ENCODE data around the gene TOLLIP. TPM values are rescaled to one million over a fixed set of nuclear protein-coding genes. Genes with fewer than 3 reads are reported as not detected.

TOLLIP gene
- total RNA-seq, 4 donors from 2014 or later: 49.8 to 91.7 (median 85.0) TPM

GRCh38 chr11:1283906-1284305 is 25.5 kb downstream of the TOLLIP start:
- H3K4me3 ChIP-seq: no peak overlapping the region
- DNase-seq: no peak
- intact Hi-C loops (cut with DNase I; ENCODE audit: low total_unique reads) (no loop called here), in situ Hi-C loops (cut with MboI; ENCODE audit: low sequenced_read_pairs in 4 of 4) (no loop called here)
- TF ChIP-seq POLR2A (IDR thresholded peaks at IDR 0.05): no peak
- TF ChIP-seq CTCF (IDR thresholded peaks at IDR 0.05 in 4 of 5, conservative IDR thresholded peaks at IDR 0.05 in 1 of 5): no peak
- H3K9me3 ChIP-seq: no peaks in the 10 kb centered on the region
- H3K4me1 ChIP-seq: no peaks in the 10 kb centered on the region
- H3K27ac ChIP-seq: no peak overlapping the region
- H3K36me3 ChIP-seq: peaks cover 0 to 63% of the 10 kb centered on the region in 2 donors
- ATAC-seq: no peak
- H3K27me3 ChIP-seq: no peaks in the 10 kb centered on the region

DNA sequence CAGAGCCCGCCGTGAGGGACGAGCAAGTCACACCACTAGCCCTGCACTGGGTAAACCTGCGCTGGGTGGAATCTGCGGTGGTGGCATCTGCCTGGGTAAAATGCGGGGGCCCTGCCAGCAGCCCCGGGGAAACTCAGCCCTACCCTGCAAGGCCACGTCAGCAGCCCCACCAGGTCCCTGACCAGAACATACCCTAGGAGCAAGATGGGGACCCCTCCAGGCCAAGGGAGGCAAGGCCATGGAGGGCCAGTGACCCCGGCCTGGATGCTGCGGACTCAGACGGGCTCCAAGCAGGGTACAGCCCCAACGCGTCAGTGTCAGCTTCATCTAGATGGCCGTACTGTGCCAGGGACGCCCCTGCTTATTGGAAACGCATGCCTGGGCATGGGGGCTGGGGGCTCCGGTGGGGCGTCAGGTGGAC is 26.3 kb downstream of the TOLLIP start:
- ATAC-seq: no peak
- intact Hi-C loops (cut with DNase I; ENCODE audit: low total_unique reads): no loop called here
- DNase-seq: no peak

DNA sequence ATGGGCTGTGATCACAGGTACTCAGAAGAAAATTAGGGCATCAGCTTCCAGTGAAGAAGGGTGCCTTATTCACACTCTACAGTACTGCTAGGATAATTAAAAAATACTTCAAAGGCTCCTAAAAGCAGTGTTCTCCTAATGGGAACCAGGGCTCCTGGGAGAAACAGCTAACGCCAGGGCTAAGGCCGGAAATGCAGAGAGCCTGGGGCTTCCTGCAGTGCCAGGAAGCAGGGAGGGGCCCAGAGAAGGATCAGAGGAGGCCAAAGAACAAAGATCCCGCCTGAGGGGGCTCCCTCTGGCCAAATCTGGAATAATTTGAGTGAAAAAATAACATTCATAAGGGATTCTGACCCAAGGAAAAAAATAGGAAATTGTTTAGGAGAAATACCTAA is 27.5 kb downstream of the TOLLIP start:
- Histone ChIP-seq H3K27me3 (no peaks in the 10 kb centered on the region), H3K36me3 (peaks cover 0 to 53% of the 10 kb centered on the region in 2 donors), H3K9me3 (no peaks in the 10 kb centered on the region), H3K4me1 (no peaks in the 10 kb centered on the region), H3K27ac (no peak overlapping the region), H3K4me3 (no peak overlapping the region)
- no peak for TF ChIP-seq CTCF (IDR thresholded peaks at IDR 0.05 in 4 of 5, conservative IDR thresholded peaks at IDR 0.05 in 1 of 5)
- no peak for TF ChIP-seq POLR2A (IDR thresholded peaks at IDR 0.05)
- intact Hi-C loops (cut with DNase I; ENCODE audit: low total_unique reads): no loop called here
- in situ Hi-C loops (cut with MboI; ENCODE audit: low sequenced_read_pairs in 4 of 4): no loop called here
- ATAC-seq (no peak), DNase-seq (no peak)

More for the DNA sequence above, 26.3 kb downstream of the TOLLIP start:
- Histone ChIP-seq H3K36me3 (peaks cover 0 to 55% of the 10 kb centered on the region in 2 donors), H3K4me3 (no peak overlapping the region), H3K27ac (no peak overlapping the region), H3K9me3 (no peaks in the 10 kb centered on the region), H3K4me1 (no peaks in the 10 kb centered on the region), H3K27me3 (no peaks in the 10 kb centered on the region)
- TF ChIP-seq POLR2A (IDR thresholded peaks at IDR 0.05): no peak
- no peak for TF ChIP-seq CTCF (IDR thresholded peaks at IDR 0.05 in 4 of 5, conservative IDR thresholded peaks at IDR 0.05 in 1 of 5)
- in situ Hi-C loops (cut with MboI; ENCODE audit: low sequenced_read_pairs in 4 of 4): no loop called here

DNA sequence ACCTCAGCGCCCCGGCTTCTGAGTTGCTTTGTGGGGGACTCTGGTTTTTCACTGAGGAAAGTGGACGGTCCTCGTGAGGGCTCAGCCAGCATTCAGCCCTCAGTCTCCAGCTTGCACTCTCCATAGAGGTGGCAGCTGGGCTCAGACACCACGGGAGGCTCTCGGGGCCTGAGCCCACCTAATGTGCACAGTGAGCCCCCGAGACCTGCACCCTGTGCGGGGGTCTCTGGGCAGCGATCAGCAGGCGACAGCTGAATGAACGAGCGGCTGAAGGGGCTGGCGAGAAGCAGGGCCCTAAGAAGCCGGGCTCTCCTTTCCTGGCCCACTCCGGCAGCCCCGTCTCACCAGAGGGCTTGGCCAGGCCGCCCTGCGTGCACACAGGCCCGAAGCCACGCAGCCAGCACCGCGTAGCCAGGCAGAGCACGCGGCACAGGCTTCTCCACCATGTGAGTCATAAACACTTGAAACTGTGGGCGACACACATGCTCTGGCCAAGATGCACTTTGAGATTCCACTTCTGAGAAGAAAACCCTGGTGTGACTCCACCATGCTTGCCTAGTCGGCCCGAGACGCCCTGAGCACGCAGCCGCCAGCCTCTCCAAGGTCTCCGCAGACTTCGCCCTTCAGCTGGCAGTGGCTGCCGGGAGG is 28.0 kb downstream of the TOLLIP start:
- Histone ChIP-seq H3K4me1 (no peaks in the 10 kb centered on the region), H3K36me3 (peaks cover 0 to 53% of the 10 kb centered on the region in 2 donors), H3K27ac (no peak overlapping the region), H3K27me3 (no peaks in the 10 kb centered on the region), H3K4me3 (no peak overlapping the region), H3K9me3 (no peaks in the 10 kb centered on the region)
- no peak for TF ChIP-seq POLR2A (IDR thresholded peaks at IDR 0.05)
- TF ChIP-seq CTCF (IDR thresholded peaks at IDR 0.05 in 4 of 5, conservative IDR thresholded peaks at IDR 0.05 in 1 of 5): no peak
- DNase-seq: no peak
- ATAC-seq: no peak
- intact Hi-C loops (cut with DNase I; ENCODE audit: low total_unique reads): no loop called here
- in situ Hi-C loops (cut with MboI; ENCODE audit: low sequenced_read_pairs in 4 of 4): no loop called here
